Urothelium cell line (cell line): Measurements from ENCODE around the gene LHFPL3.
"Not testable (repeated sequence)": the region's sequence is repeated elsewhere in the genome, so short reads cannot be mapped to it uniquely, and the experiment has no call there.

Experiments
- DNase-seq: peaks from one replicate; pipeline ENCODE4 v3.0.0; 2011; ENCODE audit warnings: low spot score, mixed read lengths
- FAIRE-seq: peaks from 2 replicates; lab custom pipeline; 2011; peaks lifted over from hg19 to GRCh38; lab: Jason Lieb, UNC

Gene LHFPL3

GRCh38 chr7:104923010-104923421 is 594.6 kb downstream of the LHFPL3 start:
- FAIRE-seq (no peak), DNase-seq (peak; percentile 75)

- FAIRE-seq, DNase-seq: not testable (repeated sequence)
Measured at GRCh38 chr7:104926189-104926588, 597.8 kb downstream of the LHFPL3 start.

GRCh38 chr7:104926601-104927041 is 598.2 kb downstream of the LHFPL3 start:
- FAIRE-seq (no peak), DNase-seq (no peak)

DNA sequence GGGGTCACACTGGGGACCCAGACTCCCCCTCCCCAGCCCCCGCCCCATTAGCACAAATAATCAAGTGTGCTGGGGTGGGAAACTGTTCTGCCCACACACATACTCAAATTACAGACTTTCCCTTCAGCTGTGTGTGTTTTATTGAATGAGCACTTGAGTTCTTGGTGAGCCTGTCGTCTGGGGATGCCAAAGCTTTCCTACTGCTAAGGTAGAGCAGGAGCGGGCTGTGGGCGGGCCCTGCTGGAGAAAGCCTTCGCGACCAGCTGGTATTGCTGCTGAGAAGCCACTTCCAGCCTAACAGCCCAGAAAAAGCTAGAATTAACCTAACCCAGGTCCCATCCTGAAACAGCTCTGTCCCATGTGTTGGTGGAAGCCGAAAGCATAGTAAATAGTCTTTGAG is 598.7 kb downstream of the LHFPL3 start:
- no peak for DNase-seq

DNA sequence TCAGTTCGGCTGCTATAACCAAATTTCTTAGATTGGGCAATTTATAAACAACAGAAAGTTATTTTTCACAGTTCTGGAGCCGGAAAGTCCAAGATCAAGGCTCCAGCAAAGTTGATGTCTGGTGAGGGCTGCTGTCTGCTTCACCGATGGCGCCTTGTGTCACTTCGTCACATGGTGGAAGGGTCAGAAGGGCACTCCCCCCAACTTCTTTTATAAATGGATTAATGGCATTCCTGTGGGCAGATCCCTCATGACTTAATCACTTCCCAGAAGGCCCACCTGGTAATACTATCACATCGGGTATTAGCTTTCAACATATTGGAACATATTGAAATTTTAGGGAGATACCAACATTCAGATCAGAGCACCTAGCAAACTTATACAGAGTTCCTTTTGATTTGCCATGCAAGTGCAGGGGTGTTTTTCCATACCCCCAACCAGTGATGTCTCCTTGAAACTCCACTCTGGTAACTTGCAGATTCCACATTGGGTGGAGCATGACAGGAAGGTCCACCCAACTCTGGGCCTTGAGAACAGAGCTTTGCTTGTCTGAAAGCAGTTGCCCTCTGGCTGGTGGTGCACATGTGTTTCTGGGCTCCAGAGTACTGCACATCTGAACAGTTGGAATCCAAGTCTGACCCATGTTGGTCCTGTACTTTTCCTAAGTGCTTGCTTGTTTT is 600.5 kb downstream of the LHFPL3 start:
- FAIRE-seq: no peak

More for the DNA sequence above, 598.7 kb downstream of the LHFPL3 start:
- no peak for FAIRE-seq

GRCh38 chr7:104929921-104930320 is 601.5 kb downstream of the LHFPL3 start:
- DNase-seq: no peak
- no peak for FAIRE-seq

More for the DNA sequence above, 600.5 kb downstream of the LHFPL3 start:
- no peak for DNase-seq

- DNase-seq: no peak
- FAIRE-seq: no peak
Measured at GRCh38 chr7:104931181-104931781, 602.9 kb downstream of the LHFPL3 start.

- FAIRE-seq: peak; percentile 98
- no peak for DNase-seq
Measured at GRCh38 chr7:104933022-104933421, 604.6 kb downstream of the LHFPL3 start.

- no peak for DNase-seq
- no peak for FAIRE-seq
Measured at GRCh38 chr7:104933521-104933988, 605.2 kb downstream of the LHFPL3 start.

GRCh38 chr7:104934665-104935064 is 606.3 kb downstream of the LHFPL3 start:
- no peak for DNase-seq
- no peak for FAIRE-seq

GRCh38 chr7:104935276-104935675 is 606.9 kb downstream of the LHFPL3 start:
- FAIRE-seq (no peak), DNase-seq (no peak)

- FAIRE-seq: no peak
- DNase-seq: no peak
Measured at GRCh38 chr7:104936546-104936945, 608.1 kb downstream of the LHFPL3 start.

- not testable (repeated sequence) for DNase-seq, FAIRE-seq
Measured at GRCh38 chr7:104937489-104937888, 609.1 kb downstream of the LHFPL3 start.

DNA sequence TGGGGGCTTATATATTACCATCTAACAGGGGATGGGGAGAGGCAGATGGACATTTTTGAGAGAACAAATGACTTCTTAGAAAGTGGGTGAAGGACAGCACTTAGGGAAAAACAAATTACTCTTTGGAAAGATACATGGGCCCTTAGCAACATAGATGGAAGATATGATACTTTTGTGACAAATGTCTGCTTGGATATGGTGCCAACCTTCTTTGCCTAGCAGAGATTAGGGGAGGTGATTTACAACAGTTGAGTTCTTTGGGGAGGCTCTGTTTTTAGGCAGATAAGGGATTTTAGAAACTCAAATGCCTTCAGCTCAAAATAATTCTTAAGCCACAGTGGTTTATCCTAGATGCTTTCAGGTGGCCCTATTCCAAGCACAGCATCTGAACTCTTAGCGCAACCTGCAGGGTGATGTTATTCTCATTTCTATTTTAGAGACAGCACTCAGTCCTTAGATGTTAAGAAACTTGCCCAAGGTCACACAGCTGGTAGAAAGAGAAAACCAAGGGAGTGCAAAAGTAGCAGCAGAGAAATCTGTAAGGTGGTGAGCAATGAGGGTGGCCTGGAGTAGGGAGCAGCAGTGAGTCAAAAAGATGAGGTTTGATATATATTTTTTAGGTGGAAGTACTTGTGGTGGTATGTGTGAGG is 610.5 kb downstream of the LHFPL3 start:
- FAIRE-seq: no peak

GRCh38 chr7:104940023-104940710 is 611.8 kb downstream of the LHFPL3 start:
- no peak for FAIRE-seq

More for the DNA sequence above, 610.5 kb downstream of the LHFPL3 start:
- DNase-seq: no peak

GRCh38 chr7:104943502-104944343 is 615.3 kb downstream of the LHFPL3 start:
- peak; percentile 80 for DNase-seq
- FAIRE-seq: no peak

More at GRCh38 chr7:104940023-104940710, 611.8 kb downstream of the LHFPL3 start:
- DNase-seq: no peak

GRCh38 chr7:104945599-104945956 is 617.2 kb downstream of the LHFPL3 start:
- FAIRE-seq (no peak), DNase-seq (no peak)

DNA sequence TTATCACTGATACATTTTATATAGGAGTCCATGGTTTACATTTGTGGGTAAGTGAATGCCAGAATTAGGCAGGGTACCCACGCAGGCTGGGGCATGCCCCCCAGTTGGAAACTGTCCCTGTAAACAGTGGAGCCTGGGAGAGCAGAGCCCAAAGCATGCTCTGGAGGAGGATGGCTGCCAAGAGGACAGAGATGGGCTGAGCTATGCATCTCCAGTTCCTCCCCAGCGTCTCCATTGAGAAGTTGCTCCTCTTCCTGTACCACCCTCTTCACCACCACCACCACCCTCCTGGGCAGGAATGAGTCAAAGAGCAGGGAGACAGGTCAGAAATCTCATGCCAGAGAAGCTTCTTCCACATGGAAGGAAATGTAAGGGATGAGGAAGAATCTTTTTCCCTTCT is 617.9 kb downstream of the LHFPL3 start:
- DNase-seq (no peak), FAIRE-seq (no peak)

DNA sequence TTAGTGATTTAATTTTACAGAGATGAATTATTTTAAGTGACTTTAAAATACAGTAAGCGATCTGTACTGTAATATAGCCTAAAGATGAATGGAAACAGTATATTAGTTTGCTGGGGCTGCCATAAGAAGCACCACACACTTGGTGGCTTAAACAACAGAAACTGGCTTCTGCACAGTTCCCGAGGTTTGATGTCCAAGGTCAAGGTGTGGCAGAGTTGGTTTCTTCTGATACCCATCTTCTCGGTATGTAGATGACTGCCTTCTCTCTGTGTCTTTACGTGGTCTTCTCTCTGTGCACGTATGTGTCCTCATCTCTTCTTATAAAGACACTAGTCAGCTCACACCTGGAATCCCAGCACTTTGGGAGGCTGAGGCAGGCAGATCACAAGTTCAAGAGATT is 621.6 kb downstream of the LHFPL3 start:
- no peak for DNase-seq
- no peak for FAIRE-seq

- no peak for DNase-seq
- no peak for FAIRE-seq
Measured at GRCh38 chr7:104950754-104951153, 622.4 kb downstream of the LHFPL3 start.
